B cell (primary cell): Measurements from ENCODE around the gene DOCK4. TPM values are rescaled to one million over a fixed set of nuclear protein-coding genes. Genes with fewer than 3 reads are reported as not detected.

Source experiments
- ATAC-seq: fragments of 200-7000 bp; cut with Tn5 transposase; one replicate; pipeline ENCODE4 v1.10.0; 2021; ENCODE audit warnings: low read depth, mild to moderate bottlenecking, moderate number of reproducible peaks, moderate library complexity
- CTCF ChIA-PET: fragments of 350-600 bp; sonication (Branson Sonifier 250); formaldehyde crosslinking; loops from one replicate; lab custom pipeline; 2021; ENCODE audit warnings: antibody characterized with exemption, inconsistent platforms; lab: Charles Lee
- POLR2A ChIA-PET: fragments of 350-600 bp; sonication (Branson Sonifier 250); formaldehyde crosslinking; loops from one replicate; lab custom pipeline; 2021; ENCODE audit warnings: antibody characterized with exemption; lab: Charles Lee
- DNase-seq: peaks from one replicate; pipeline ENCODE4 v3.0.0; 2013
- H2AFZ ChIP-seq: 2 replicates; pipeline ENCODE4 v1.6.1; 2012; ENCODE audit warnings: mild to moderate bottlenecking, low read depth, low read length; ENCODE audit not compliant: insufficient read depth, poor library complexity, severe bottlenecking
- H3K27ac ChIP-seq, 2 donors: 1 replicate in 1 of 2; 2 replicates in 1 of 2; pipeline ENCODE4 v1.5.1; 2012 to 2013; ENCODE audit warnings: low read length in 2 of 2, mild to moderate bottlenecking in 2 of 2, moderate library complexity in 1 of 2
- H3K27me3 ChIP-seq, 4 experiments: fragments of 200-600 bp in 1 of 4; sonication (generic) in 1 of 4; replicated peaks in 1 of 4; 1 replicate in 2 of 4; 2 replicates in 2 of 4; pipeline versions ENCODE4 v1.6.1 to v1.7.0; 2013 to 2016; ENCODE audit warnings: low read length in 3 of 4, mild to moderate bottlenecking in 2 of 4, mixed read lengths in 1 of 4, moderate library complexity in 1 of 4; ENCODE audit not compliant: insufficient read depth in 4 of 4, control insufficient read depth in 3 of 4; ENCODE audit errors: control extremely low read depth in 1 of 4
- H3K36me3 ChIP-seq, 2 experiments: replicated peaks in 1 of 2; 1 replicate in 1 of 2; 2 replicates in 1 of 2; pipeline versions ENCODE4 v1.6.1 to v1.7.1; 2013; ENCODE audit warnings: low read length in 1 of 2; ENCODE audit not compliant: insufficient read depth in 2 of 2, control insufficient read depth in 1 of 2; ENCODE audit errors: control extremely low read depth in 1 of 2, extremely low read depth in 1 of 2
- H3K4me1 ChIP-seq, 2 donors: fragments of 200-600 bp in 1 of 2; sonication (generic) in 1 of 2; 1 replicate in 1 of 2; 2 replicates in 1 of 2; pipeline versions ENCODE4 v1.5.1 to v1.6.1; 2013 to 2017; ENCODE audit warnings: low read length in 2 of 2; ENCODE audit not compliant: control insufficient read depth in 2 of 2, insufficient read depth in 2 of 2
- H3K4me2 ChIP-seq: replicated peaks from 2 replicates; pipeline ENCODE3; 2012; ENCODE audit warnings: mild to moderate bottlenecking, low read depth, low read length; ENCODE audit not compliant: poor library complexity, severe bottlenecking
- H3K4me3 ChIP-seq, 5 experiments: fragments of 200-600 bp in 1 of 5; sonication (generic) in 1 of 5; 1 replicate in 3 of 5; 2 replicates in 2 of 5; pipeline versions ENCODE4 v1.5.1 to v1.7.0; 2011 to 2016; ENCODE audit warnings: low read length in 4 of 5, mild to moderate bottlenecking in 4 of 5, low read depth in 2 of 5, control low read depth in 1 of 5, moderate library complexity in 1 of 5; ENCODE audit not compliant: insufficient read depth in 1 of 5; ENCODE audit errors: control extremely low read depth in 1 of 5, extremely low read depth in 1 of 5
- H3K79me2 ChIP-seq: fragments of 200-600 bp; sonication (generic); one replicate; pipeline ENCODE4 v1.6.0; 2016; ENCODE audit warnings: low read length; ENCODE audit not compliant: control insufficient read depth, insufficient read depth
- H3K9ac ChIP-seq: fragments of 200-600 bp; sonication (generic); 2 replicates; pipeline ENCODE4 v1.6.1; 2017; ENCODE audit warnings: mild to moderate bottlenecking, low read length, moderate library complexity
- H3K9me3 ChIP-seq, 3 donors: one replicate each; pipeline versions ENCODE4 v1.6.1 to v1.7.1; 2013; ENCODE audit warnings: low read length in 2 of 3; ENCODE audit not compliant: control insufficient read depth in 2 of 3, insufficient read depth in 1 of 3; ENCODE audit errors: control extremely low read depth in 1 of 3
- H4K20me1 ChIP-seq: 2 replicates; pipeline ENCODE4 v1.6.0; 2012; ENCODE audit warnings: mild to moderate bottlenecking, low read length; ENCODE audit not compliant: insufficient read depth, control insufficient read depth, poor library complexity, severe bottlenecking
- H3K27ac Mint-ChIP-seq: one replicate; pipeline ENCODE4 v1.8.0; 2021; ENCODE audit warnings: mixed read lengths
- H3K27me3 Mint-ChIP-seq: one replicate; pipeline ENCODE4 v1.8.0; 2021; ENCODE audit warnings: mixed read lengths
- H3K4me1 Mint-ChIP-seq: one replicate; pipeline ENCODE4 v1.8.0; 2021; ENCODE audit warnings: mixed read lengths
- H3K4me3 Mint-ChIP-seq: one replicate; pipeline ENCODE4 v1.8.0; 2021; ENCODE audit warnings: mixed read lengths
- H3K9me3 Mint-ChIP-seq: one replicate; pipeline ENCODE4 v1.8.0; 2022; ENCODE audit warnings: mixed read lengths; ENCODE audit not compliant: insufficient read depth
- EZH2 ChIP-seq: IDR thresholded peaks from 2 replicates; pipeline ENCODE4 v1.6.1; 2012; ENCODE audit warnings: borderline replicate concordance, low read depth, mild to moderate bottlenecking, moderate library complexity, low read length; ENCODE audit not compliant: insufficient read depth, poor library complexity, severe bottlenecking
- WGBS: methylation state at CpG from one replicate; pipeline ENCODE4 v1.1.5; 2013; ENCODE audit warnings: missing lambda C conversion rate; ENCODE audit not compliant: insufficient coverage; 5-methylcytosine and 5-hydroxymethylcytosine counted together
- intact Hi-C: fragments of 100-400 bp; cut with micrococcal nuclease; formaldehyde crosslinking; loops from one replicate; pipeline ENCODE4 v1.10.0; 2022
- polyA plus RNA-seq: library from polyadenylated mRNA; depleted of rRNA; stranded (reverse); fragments of >200 nt; gene quantifications from 2 replicates; pipeline ENCODE4 v1.2.3, GENCODE V29; 2012
- total RNA-seq, 2 donors: library from RNA; stranded (reverse); fragments of 120-200 nt in 1 of 2; gene quantifications; 1 replicate in 1 of 2; 2 replicates in 1 of 2; pipeline versions ENCODE4 v1.2.3 to v1.2.4, GENCODE V29; 2013 to 2022
- TF ChIP-seq, protein P1 (sequence below): fragments of 200-600 bp; IDR thresholded peaks from one replicate; pipeline ENCODE4 v1.8.0; 2022; ENCODE audit warnings: antibody characterized with exemption, mild to moderate bottlenecking

DOCK4 gene
- total and polyA plus RNA-seq, 2 donors (not counting 1 experiment from before 2014, with no cell fraction given): 0.03 to 4.1 TPM

DNA sequence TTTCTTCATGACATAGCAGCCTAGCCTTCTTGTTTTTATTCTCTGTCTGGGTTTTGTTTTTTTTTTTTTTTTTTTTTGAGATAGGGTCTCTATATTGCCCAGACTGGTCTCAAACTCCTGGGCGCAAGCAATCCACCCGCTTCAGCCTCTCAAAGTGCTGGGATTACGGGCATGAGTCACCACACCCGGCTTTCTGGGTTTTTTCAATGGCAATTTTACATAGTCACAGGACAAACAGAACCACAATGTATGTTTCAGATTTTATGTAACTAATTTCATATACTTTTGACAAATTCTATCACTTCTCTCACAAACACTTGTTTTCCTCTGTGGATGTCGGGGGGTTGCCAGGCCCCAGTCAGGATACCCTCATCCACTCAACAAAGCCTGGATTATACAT lies 16.5 kb downstream of the DOCK4 start:
- DNase-seq (no peak), ATAC-seq (no peak)
- no peaks in the 10 kb centered on the region for H3K4me1 Mint-ChIP-seq
- no peaks in the 10 kb centered on the region for H3K36me3 ChIP-seq
- H3K9me3 ChIP-seq: peaks cover 0 to 2% (median 0%) of the 10 kb centered on the region in 3 donors
- H3K4me1 ChIP-seq: no peaks in the 10 kb centered on the region
- ChIA-PET POLR2A (no interaction called here), CTCF (no interaction called here)
- no peak overlapping the region for H3K4me2 ChIP-seq
- no peaks in the 10 kb centered on the region for H3K9me3 Mint-ChIP-seq
- H3K4me3 ChIP-seq: no peak overlapping the region
- no peaks in the 10 kb centered on the region for H3K79me2 ChIP-seq
- H3K4me3 Mint-ChIP-seq: no peak overlapping the region
- no peaks in the 10 kb centered on the region for H4K20me1 ChIP-seq
- no peak for TF ChIP-seq EZH2
- TF ChIP-seq, protein P1, sequence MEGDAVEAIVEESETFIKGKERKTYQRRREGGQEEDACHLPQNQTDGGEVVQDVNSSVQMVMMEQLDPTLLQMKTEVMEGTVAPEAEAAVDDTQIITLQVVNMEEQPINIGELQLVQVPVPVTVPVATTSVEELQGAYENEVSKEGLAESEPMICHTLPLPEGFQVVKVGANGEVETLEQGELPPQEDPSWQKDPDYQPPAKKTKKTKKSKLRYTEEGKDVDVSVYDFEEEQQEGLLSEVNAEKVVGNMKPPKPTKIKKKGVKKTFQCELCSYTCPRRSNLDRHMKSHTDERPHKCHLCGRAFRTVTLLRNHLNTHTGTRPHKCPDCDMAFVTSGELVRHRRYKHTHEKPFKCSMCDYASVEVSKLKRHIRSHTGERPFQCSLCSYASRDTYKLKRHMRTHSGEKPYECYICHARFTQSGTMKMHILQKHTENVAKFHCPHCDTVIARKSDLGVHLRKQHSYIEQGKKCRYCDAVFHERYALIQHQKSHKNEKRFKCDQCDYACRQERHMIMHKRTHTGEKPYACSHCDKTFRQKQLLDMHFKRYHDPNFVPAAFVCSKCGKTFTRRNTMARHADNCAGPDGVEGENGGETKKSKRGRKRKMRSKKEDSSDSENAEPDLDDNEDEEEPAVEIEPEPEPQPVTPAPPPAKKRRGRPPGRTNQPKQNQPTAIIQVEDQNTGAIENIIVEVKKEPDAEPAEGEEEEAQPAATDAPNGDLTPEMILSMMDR: no peak
- H3K27me3 Mint-ChIP-seq: peaks cover 18% of the 10 kb centered on the region
- intact Hi-C loops: no loop called here
- no peak overlapping the region for H3K9ac ChIP-seq
- H3K27me3 ChIP-seq: peaks cover 0 to 6% (median 2%) of the 10 kb centered on the region in 4 experiments
- WGBS: 96% methylated on average over 4 of the region's 5 CpGs
- no peak overlapping the region for H3K27ac ChIP-seq
- no peak overlapping the region for H3K27ac Mint-ChIP-seq
- no peak overlapping the region for H2AFZ ChIP-seq

DNA sequence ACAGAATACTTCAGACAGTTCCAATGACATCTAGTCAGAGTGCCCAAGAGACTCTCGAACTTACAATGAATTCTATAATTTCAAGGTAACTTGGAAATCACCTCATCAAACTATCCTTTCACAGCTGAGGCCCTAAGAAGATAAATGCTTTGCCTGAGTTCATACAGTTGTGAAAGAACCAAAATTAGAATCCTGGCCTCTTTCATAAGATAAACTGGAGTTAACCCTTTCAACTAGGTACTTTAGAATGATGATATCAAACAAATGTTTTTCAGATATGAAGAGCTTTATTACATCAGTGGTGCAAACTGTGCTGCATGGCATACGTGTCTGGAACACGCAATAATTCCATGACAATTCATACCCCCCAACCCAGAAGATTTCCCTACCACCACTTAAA lies 17.9 kb downstream of the DOCK4 start:
- ChIA-PET POLR2A (no interaction called here), CTCF (no interaction called here)
- ATAC-seq (no peak), DNase-seq (no peak)
- Histone ChIP-seq H4K20me1 (no peaks in the 10 kb centered on the region), H3K4me2 (no peak overlapping the region), H3K9ac (no peak overlapping the region), H3K36me3 (no peaks in the 10 kb centered on the region), H3K4me3 (no peak overlapping the region), H3K4me1 (no peaks in the 10 kb centered on the region), H3K27me3 (peaks cover 0 to 6% (median 2%) of the 10 kb centered on the region in 4 experiments), H3K27ac (no peak overlapping the region), H3K79me2 (no peaks in the 10 kb centered on the region), H3K9me3 (peaks cover 0 to 2% (median 0%) of the 10 kb centered on the region in 3 donors), H2AFZ (no peak overlapping the region)
- H3K27ac Mint-ChIP-seq: no peak overlapping the region
- TF ChIP-seq, protein P1: no peak
- TF ChIP-seq EZH2: no peak
- intact Hi-C loops: no loop called here
- H3K27me3 Mint-ChIP-seq: peaks cover 10% of the 10 kb centered on the region
- H3K9me3 Mint-ChIP-seq: no peaks in the 10 kb centered on the region
- H3K4me1 Mint-ChIP-seq: no peaks in the 10 kb centered on the region
- H3K4me3 Mint-ChIP-seq: no peak overlapping the region
- 100% methylated on average over 2 of the region's 3 CpGs for WGBS
